ENCODE data around the gene CSPG4.
A peak's percentile ranks its signal among the peaks of the same experiment; 100 is the strongest.

Gene CSPG4

DNA sequence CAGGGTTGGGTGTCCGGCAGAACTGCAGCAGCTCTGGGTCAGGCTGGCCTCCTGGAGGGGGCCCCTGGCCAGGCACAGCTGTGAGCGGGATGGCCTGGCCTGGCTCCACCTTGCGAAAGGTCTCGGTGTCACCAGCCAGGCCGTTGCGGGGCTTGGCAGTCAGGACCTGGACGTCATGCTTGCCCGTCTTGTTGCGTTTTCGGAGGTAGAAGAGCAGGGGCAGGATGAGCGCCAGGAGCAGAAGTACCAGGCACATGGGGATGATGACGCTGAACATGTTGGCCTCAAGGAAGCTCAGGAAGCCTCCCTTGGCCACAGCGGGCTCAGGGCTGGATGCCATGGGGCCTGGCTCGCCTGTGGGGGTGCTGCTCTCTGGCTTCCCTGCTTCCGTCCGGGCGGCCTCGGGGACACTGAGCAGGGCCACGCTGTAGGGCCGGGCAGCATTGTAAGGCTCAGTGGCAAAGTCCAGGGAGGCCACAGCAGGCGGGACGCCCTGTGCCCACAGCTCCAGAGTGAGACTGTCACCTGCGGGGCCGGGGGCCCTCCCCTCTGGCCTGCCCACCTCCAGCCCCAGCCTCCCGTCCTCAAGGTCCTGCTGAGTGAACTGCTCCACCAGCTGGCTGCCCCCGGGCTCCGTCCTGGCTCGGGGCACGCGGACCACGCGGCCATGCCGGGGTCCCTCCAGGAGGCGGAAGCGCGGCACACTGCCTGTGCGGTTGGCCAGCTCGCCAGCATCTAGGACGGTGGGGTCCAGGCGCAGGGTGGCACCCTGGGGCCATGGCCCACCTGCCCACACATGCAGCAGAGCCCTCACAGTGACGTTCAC, 36.9 kb downstream of the CSPG4 start:
- H3K4me1 Mint-ChIP-seq (ENCODE audit: low read depth) = peaks cover 8% of the 10 kb centered on the region
- H3K9me3 Mint-ChIP-seq = no peaks in the 10 kb centered on the region
- intact Hi-C loops (cut with micrococcal nuclease) = no loop called here
- H3K4me3 Mint-ChIP-seq = no peak overlapping the region
- no peak overlapping the region for H3K27ac Mint-ChIP-seq
- no peaks in the 10 kb centered on the region for H3K27me3 Mint-ChIP-seq
- no peaks in the 10 kb centered on the region for H3K36me3 Mint-ChIP-seq (ENCODE audit: low read depth)

DNA sequence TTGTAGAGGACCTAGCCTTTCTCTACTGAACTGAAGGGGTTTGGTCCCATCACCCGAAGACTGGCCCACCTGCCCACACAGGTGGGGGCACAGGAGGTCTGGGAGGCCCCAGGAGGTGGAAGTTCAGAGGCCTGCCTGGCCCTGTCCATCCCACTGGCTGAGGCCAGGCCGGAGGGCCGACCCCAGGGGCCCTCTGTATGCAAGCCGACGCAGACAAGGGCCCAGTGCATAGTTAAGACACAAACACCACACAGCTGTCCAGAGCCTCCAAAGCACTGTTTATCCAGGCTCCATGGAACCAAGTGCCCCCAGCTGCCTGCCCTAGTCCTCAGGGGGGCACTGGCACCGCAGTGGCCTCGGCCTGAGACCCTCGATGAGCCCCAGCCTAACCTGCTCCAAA, 38.3 kb downstream of the CSPG4 start:
- no peaks in the 10 kb centered on the region for H3K27me3 Mint-ChIP-seq
- H3K27ac Mint-ChIP-seq = no peak overlapping the region
- intact Hi-C loops (cut with micrococcal nuclease) = no loop called here
- no peaks in the 10 kb centered on the region for H3K9me3 Mint-ChIP-seq
- H3K36me3 Mint-ChIP-seq (ENCODE audit: low read depth) = no peaks in the 10 kb centered on the region
- H3K4me1 Mint-ChIP-seq (ENCODE audit: low read depth) = peaks cover 8% of the 10 kb centered on the region
- no peak overlapping the region for H3K4me3 Mint-ChIP-seq

DNA sequence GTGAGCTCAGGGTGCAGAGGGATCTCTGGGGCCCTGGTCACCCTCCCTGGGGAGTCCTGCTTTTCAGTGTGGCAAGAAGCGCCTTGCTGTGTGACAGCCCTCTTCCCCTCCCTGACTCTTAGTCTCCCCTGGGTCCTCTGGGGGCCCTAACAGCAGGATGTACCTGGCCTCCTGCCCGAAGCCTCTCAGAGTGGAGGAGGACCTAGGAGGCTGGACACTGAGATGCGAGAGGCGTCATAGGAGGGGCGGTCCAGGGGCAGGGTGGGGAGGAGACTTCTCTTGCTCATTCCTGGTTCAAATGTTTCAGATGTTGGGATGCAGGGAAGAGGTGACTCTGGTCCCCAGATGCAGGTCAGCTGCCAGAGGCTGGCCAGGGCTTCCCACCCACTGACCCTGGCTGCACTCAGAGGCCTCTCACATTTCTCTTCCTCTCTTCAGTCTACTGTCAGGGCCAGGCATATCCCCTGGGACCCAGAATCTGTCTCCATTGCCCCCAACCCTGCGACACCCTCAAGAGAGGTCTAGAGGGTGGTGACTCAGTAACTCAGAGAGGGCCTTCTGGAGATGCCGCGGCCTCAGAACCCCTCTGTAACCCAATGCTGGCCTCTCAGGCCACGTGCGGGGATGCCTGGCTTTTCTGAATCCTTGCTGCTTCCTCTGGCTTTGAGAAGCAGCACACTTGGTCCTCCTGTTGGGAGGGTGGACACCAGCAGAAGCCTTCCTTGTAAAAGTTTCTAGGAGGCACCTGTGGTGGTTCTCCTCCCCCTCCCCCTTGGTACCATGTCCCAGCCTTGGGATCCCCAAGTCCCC, 39.0 kb downstream of the CSPG4 start:
- Mint-ChIP-seq H3K4me1 (ENCODE audit: low read depth) (peaks cover 8% of the 10 kb centered on the region), H3K4me3 (no peak overlapping the region), H3K27ac (no peak overlapping the region), H3K36me3 (ENCODE audit: low read depth) (no peaks in the 10 kb centered on the region), H3K27me3 (no peaks in the 10 kb centered on the region), H3K9me3 (no peaks in the 10 kb centered on the region)
- intact Hi-C loops (cut with micrococcal nuclease) = no loop called here

DNA sequence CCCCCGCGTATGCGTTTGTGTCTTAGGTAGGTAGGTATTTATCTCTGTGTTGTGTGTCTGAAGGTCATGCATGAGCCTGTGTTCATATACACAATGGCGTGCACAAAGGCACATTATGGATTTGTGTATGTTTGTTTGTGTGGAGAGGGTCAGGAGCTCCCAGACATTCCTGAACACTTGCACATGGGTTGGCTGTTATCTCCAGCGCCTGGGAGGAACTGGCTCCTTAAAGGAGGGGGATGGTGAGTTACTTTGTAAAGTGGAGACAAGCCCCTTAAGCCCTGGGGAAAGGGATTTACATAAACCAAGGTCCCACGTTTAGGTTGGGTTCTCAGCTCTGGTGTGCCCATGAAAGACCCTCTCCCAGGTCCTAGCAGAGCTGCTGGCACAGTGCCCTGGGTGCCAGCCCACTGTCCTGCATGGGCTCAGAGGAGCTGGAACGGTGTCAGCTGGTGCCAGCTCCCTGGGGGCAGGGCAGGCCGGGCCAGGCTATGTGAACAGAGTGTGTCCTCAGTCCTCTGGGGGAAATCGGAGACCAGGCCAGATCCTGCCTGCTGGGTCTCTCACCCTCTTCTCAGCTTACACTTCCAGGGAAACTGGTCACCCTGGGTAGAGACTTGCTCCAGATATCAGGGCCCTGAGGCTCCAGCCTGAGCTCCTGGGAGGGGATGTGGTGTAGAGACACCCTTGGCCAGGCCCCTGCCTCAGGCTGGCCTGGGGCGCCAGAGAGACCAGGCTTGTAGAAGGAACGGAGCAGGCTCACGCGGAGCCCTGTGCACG, 39.8 kb downstream of the CSPG4 start:
- Mint-ChIP-seq H3K9me3 (no peaks in the 10 kb centered on the region), H3K27me3 (no peaks in the 10 kb centered on the region), H3K36me3 (ENCODE audit: low read depth) (no peaks in the 10 kb centered on the region), H3K4me1 (ENCODE audit: low read depth) (peaks cover 8% of the 10 kb centered on the region), H3K27ac (no peak overlapping the region), H3K4me3 (no peak overlapping the region)
- intact Hi-C loops (cut with micrococcal nuclease) = no loop called here

DNA sequence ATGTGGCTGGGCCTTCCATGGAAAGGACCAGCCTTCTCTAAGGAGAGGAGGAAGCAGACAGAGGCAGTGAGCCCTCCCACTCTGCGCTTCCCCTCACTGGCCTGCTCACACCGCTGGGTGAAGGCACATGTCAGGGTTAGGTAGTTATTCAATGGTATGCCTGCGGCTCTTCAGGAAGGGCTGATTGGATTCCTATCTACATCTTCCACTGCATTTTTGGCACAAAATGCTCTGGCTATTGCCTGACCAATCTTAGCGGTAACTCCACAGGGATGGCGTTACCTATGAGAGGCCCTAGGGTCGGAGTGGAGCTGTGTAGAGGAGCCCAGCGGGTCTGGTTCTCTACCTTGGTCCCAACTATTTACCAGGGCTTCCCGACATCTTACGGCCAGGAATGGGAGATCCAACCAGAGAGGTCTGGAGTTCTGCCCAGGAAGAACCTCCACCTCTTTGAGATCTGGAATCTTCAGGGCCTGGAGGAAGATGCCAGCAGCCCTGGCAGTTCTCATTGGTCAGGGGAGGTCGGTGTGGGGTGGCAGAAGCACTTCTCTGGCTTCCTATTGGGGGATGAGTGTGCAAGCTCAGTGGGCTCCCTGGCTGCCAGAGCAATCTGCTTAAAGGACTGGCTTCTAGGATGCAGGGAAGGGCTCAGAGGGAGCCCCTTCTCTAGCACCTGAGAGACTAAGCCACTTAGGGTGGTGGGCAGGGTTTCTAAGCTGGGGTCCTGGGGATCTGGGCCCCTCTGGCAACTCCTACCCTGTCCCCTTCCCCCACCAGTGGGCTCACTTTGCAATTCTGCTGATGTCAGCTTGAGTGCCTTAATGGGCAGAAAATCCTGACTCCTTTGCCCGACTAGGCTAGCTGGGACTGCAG, 40.7 kb downstream of the CSPG4 start:
- no peaks in the 10 kb centered on the region for H3K36me3 Mint-ChIP-seq (ENCODE audit: low read depth)
- H3K27ac Mint-ChIP-seq = no peak overlapping the region
- intact Hi-C loops (cut with micrococcal nuclease) = no loop called here
- H3K4me3 Mint-ChIP-seq = no peak overlapping the region
- no peaks in the 10 kb centered on the region for H3K9me3 Mint-ChIP-seq
- peaks cover 1% of the 10 kb centered on the region for H3K27me3 Mint-ChIP-seq
- H3K4me1 Mint-ChIP-seq (ENCODE audit: low read depth) = peaks cover 10% of the 10 kb centered on the region

DNA sequence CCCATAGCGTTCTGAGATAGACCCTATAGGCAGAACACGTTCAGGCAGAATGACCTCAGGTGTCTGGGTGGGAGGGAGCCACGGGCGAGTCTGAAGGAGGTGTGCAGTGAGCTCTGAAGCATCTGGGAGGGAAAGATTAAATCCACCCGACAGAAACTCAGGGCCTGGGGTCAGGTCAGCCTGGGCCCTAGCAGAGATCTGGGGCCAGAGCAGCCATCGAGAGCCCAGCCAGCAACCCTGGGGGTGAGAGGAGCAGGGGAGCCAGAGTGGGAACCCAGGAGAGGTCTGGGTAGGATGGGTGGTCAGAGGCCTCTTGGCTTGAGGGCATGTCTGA, 42.8 kb downstream of the CSPG4 start:
- H3K27me3 Mint-ChIP-seq = peaks cover 1% of the 10 kb centered on the region

DNA sequence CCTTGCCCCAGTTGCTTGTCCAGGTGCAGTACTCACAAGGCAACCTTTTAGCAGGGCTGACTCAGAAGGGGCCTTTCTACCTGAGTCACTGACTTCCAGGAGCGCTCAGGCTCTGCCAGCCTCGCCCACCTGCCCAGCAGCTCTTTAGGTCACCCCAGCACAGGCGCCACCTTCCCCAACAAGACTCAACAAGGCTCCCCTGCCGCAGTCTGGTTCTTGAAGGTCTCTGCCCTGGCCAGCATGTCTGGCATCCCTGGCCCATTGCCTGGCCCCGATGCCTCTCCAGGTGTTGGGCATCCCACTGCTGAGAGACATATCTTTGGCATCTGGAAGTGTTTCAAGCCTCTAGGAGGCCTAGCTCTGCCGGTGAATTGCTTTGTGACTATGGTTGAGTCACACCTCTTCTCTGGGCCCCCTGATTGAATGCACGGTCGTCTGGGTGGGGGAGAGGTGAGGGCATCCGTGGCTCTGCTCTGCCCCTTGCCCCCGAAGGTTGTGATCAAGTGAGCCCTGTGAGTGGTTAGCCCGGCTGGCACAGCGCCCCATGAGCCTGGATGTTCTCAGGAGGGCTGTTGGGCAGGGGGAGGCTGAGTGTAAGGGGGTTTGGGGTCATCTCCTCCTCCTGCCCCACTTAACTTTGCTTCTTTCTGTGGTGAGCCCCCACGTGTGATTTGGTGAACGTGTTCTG, 43.3 kb downstream of the CSPG4 start:
- no peaks in the 10 kb centered on the region for H3K36me3 Mint-ChIP-seq (ENCODE audit: low read depth)

More for the DNA sequence above, 42.8 kb downstream of the CSPG4 start:
- intact Hi-C loops (cut with micrococcal nuclease) = no loop called here
- Mint-ChIP-seq H3K4me3 (no peak overlapping the region), H3K36me3 (ENCODE audit: low read depth) (no peaks in the 10 kb centered on the region), H3K4me1 (ENCODE audit: low read depth) (peaks cover 24% of the 10 kb centered on the region), H3K27ac (no peak overlapping the region), H3K9me3 (no peaks in the 10 kb centered on the region)

DNA sequence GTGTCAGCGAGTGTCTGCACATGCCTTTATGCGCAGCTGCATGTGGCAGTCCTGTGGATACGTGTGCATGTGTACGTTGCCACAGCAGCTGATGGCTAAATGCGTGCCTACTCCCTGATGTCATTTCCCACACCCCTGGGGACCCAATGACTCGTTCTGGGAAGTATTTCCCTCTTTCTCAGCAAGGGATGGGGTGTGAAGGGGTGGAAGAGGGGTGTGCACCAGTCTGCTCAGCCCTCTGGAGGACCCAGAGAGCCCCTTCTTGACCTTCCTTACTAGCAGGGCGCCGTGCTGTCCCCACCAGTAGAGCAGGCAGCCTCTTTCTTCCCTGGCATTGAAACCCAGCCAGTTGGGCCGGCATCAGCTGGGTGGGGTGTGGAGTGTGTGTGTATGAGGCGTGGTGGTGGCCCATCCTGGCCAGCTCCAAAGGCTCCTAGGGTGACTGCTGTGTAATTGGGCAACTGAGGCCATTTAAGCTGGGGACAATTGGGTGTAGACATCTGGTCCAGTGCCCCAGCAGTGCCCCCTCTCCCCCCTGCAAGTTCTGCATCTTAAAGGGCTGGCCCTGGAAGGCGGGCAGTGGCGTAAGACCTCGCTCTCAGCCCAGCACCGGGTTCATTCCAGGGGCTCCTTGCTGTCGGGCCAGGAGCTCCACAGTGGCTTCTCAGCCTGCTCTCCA, 45.7 kb downstream of the CSPG4 start:
- Mint-ChIP-seq H3K27ac (peak overlapping the region; percentile 17), H3K36me3 (ENCODE audit: low read depth) (peaks cover 6% of the 10 kb centered on the region), H3K4me1 (ENCODE audit: low read depth) (peaks cover 25% of the 10 kb centered on the region), H3K27me3 (peaks cover 1% of the 10 kb centered on the region), H3K9me3 (no peaks in the 10 kb centered on the region), H3K4me3 (no peak overlapping the region)
- intact Hi-C loops (cut with micrococcal nuclease) = no loop called here

More for the DNA sequence above, 43.3 kb downstream of the CSPG4 start:
- peaks cover 1% of the 10 kb centered on the region for H3K27me3 Mint-ChIP-seq
- H3K4me1 Mint-ChIP-seq (ENCODE audit: low read depth) = peaks cover 25% of the 10 kb centered on the region
- no peak overlapping the region for H3K27ac Mint-ChIP-seq
- no peak overlapping the region for H3K4me3 Mint-ChIP-seq
- intact Hi-C loops (cut with micrococcal nuclease) = no loop called here
- H3K9me3 Mint-ChIP-seq = no peaks in the 10 kb centered on the region

DNA sequence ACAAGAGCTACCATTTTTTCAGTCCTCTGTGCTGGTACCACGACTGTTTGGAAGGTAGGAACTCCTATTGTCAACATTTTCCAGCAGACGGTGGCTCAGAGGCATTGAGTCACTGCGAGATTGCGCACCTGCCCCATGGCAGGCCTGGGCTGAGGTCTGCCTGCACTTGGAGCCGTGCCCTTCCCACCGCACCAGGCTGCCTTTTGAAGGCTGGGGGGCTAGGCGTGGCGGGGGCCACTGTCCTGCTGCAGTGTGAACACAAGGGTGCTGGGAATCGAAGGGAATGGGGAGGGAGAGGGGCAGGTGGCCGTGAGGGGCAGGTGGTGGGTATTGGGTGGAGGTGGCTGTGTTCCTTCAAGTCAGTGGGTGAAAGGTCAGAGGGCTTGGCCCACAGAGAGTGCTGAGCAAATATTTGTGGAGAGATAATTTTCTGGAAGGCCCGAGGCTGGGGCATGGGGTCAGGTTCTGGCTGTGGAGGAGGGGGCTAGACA, 48.7 kb downstream of the CSPG4 start:
- Mint-ChIP-seq H3K27ac (no peak overlapping the region), H3K36me3 (ENCODE audit: low read depth) (peaks cover 23% of the 10 kb centered on the region), H3K27me3 (peaks cover 1% of the 10 kb centered on the region), H3K4me1 (ENCODE audit: low read depth) (peaks cover 37% of the 10 kb centered on the region), H3K4me3 (no peak overlapping the region), H3K9me3 (no peaks in the 10 kb centered on the region)
- intact Hi-C loops (cut with micrococcal nuclease) = no loop called here

DNA sequence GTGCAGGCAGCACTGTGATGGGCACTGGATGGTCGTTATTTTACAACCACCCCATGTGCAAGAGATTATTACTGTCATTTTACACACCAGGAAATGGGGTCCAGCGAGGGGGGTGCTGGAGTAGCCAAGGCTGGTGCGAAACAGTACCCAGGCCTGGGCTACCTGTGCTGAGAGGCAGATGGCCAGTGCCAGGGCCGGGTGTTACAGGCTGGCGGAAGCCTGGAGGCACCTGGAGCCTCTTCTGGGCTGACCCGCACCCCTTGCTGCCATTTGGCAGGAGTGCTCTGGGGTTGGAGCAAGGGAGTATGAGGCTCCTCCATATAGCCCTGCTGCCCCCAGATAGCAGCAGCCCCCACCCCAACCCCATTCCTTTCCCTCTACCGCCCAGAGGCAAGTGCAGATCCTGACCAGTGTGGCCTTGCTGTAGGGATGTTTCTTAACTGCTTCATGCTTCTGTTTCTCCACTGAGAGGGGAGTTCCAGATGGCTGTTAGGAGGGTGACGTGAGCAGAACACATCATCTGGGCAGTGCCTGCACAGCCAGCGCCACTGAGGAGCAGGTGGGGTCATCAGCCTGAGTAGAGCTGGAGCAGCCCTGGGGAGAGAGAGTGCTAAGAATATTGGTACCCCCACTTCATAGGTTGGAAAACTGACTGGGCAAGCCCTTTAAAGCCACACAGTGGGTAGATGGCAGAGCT, 49.7 kb downstream of the CSPG4 start:
- Mint-ChIP-seq H3K4me3 (no peak overlapping the region), H3K9me3 (no peaks in the 10 kb centered on the region), H3K27ac (no peak overlapping the region), H3K36me3 (ENCODE audit: low read depth) (peaks cover 33% of the 10 kb centered on the region), H3K27me3 (peaks cover 1% of the 10 kb centered on the region), H3K4me1 (ENCODE audit: low read depth) (peaks cover 37% of the 10 kb centered on the region)
- intact Hi-C loops (cut with micrococcal nuclease) = no loop called here

DNA sequence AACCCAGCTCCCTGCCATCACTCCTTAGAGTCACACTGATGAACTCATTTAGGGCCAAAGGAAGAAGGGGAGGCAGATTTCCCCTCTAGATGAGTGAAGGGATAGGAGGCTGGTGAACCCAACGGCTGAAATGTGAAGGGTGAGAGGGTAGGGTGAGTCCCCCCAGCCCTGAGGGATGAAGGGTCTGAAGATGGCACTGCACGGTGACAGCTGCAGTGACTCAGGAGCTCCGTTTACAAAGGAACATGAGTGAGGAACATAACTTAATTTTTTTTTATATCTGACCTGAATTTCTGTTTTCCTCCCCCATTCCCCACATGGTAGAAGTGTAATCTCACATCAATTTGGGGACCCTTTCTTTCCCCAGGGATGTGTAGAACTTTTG, 50.9 kb downstream of the CSPG4 start:
- Mint-ChIP-seq H3K27ac (no peak overlapping the region), H3K9me3 (no peaks in the 10 kb centered on the region), H3K4me1 (ENCODE audit: low read depth) (peaks cover 32% of the 10 kb centered on the region)

More for the DNA sequence above, 50.9 kb downstream of the CSPG4 start:
- Mint-ChIP-seq H3K27me3 (no peaks in the 10 kb centered on the region), H3K4me3 (no peak overlapping the region), H3K36me3 (ENCODE audit: low read depth) (peaks cover 45% of the 10 kb centered on the region)
- intact Hi-C loops (cut with micrococcal nuclease) = no loop called here

Data from dendritic cell treated with granulocyte-macrophage colony-stimulating factor and Interleukin-4, amounts not matched to agents 40 ng/mL and 50 ng/mL, for 4 days (primary cell).